ENCODE data around the gene MACROD1. TPM values are rescaled to one million over a fixed set of nuclear protein-coding genes. Genes with fewer than 3 reads are reported as not detected.

MACROD1 gene
- total and polyA plus RNA-seq, 9 of the 15 experiments (the other 6 are each of a cell fraction or from before 2014, with no cell fraction given) = 1.1 to 60.0 (median 26.4) TPM

DNA sequence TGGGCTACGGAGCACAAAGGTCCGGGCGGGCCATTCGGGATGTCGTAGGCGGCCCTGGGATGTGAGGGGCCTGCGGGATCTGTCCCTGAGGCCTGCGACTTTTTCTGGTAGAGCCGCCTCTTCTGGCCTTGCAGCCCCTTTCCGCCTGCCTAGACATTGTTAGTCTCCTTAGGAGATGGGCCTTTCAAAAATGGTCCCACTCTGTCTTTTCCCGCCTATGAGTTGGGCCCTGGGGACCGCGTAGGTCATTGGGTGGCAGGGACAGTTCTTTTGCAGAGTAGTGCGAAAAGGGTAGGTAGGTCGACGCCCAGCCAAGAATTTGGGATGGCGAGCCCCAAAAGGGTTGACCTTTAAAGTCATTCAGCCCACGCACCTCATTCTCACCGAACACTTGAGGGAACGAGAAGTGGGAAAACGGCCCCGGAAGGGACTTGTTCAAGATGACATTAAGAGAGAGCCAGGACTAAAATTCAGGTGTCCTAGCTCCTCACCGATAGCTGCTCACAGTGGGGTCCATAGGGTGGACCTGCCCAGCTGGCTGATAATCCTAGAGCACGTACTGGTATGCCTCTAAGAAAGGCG lies 178.9 kb downstream of the MACROD1 start:
- DNase-seq (ENCODE audit: extremely low read depth in 1 of 4, low spot score in 3 of 4) (no peak), FAIRE-seq (no peak), ATAC-seq (no peak; the same call in 2 of the 3 replicates)
- H3K36me3 ChIP-seq (ENCODE audit: control insufficient read depth, insufficient read depth, low read length) = peaks cover 42% of the 10 kb centered on the region; the same call in 2 of the 3 replicates
- no peaks in the 10 kb centered on the region for H3K27me3 ChIP-seq (ENCODE audit: control insufficient read depth in 2 of 2, insufficient read depth in 2 of 2, low read length in 2 of 2)
- TF ChIP-seq SAFB (IDR thresholded peaks at IDR 0.05; ENCODE audit: borderline replicate concordance, low read depth, low read length) (0 out of 2 replicates have a peak, but pooled peaks have one; percentile 2), NONO (IDR thresholded peaks at IDR 0.05; ENCODE audit: low read depth in 2 of 2, low read length in 1 of 2) (no peak), BRCA1 (IDR thresholded peaks at IDR 0.05) (no peak), BRCA1 (CRISPR knock-in tag; IDR thresholded peaks at IDR 0.05) (no peak), ZNF134 (CRISPR knock-in tag; conservative IDR thresholded peaks at IDR 0.05) (no peak), RBM34 (IDR thresholded peaks at IDR 0.05; ENCODE audit: borderline replicate concordance, insufficient read depth, low read length) (0 out of 2 replicates have a peak, but pooled peaks have one; percentile 7), MTF1 (CRISPR knock-in tag; IDR thresholded peaks at IDR 0.05; ENCODE audit: borderline replicate concordance) (no peak), HMG20B (CRISPR knock-in tag; IDR thresholded peaks at IDR 0.05) (no peak), PRPF4 (IDR thresholded peaks at IDR 0.05; ENCODE audit: insufficient read depth, low read depth, low read length, poor library complexity, severe bottlenecking) (no peak)
- TF ChIP-seq, protein P1, sequence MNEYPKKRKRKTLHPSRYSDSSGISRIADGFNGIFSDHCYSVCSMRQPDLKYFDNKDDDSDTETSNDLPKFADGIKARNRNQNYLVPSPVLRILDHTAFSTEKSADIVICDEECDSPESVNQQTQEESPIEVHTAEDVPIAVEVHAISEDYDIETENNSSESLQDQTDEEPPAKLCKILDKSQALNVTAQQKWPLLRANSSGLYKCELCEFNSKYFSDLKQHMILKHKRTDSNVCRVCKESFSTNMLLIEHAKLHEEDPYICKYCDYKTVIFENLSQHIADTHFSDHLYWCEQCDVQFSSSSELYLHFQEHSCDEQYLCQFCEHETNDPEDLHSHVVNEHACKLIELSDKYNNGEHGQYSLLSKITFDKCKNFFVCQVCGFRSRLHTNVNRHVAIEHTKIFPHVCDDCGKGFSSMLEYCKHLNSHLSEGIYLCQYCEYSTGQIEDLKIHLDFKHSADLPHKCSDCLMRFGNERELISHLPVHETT (CRISPR knock-in tag; conservative IDR thresholded peaks at IDR 0.05 in 1 of 2, IDR thresholded peaks at IDR 0.05 in 1 of 2) = 0 out of 4 replicates have a peak, but pooled peaks of 1 of the 2 experiments have one; percentile 32
- TF ChIP-seq, protein P2, sequence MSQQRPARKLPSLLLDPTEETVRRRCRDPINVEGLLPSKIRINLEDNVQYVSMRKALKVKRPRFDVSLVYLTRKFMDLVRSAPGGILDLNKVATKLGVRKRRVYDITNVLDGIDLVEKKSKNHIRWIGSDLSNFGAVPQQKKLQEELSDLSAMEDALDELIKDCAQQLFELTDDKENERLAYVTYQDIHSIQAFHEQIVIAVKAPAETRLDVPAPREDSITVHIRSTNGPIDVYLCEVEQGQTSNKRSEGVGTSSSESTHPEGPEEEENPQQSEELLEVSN (IDR thresholded peaks at IDR 0.05; ENCODE audit: borderline replicate concordance in 1 of 2, extremely low read depth in 1 of 2, insufficient read depth in 1 of 2, insufficient read length in 1 of 2, low read depth in 1 of 2, low read length in 1 of 2, poor library complexity in 1 of 2, severe bottlenecking in 1 of 2) = peak in 1 of 2 experiments; percentile 57
- peaks cover 11 to 41% of the 10 kb centered on the region in 2 experiments; a peak in 4 of 5 replicates for H3K4me1 ChIP-seq (replicated peaks in 1 of 2; ENCODE audit: control insufficient read depth in 2 of 2, insufficient read depth in 2 of 2, low read length in 2 of 2)
- H3K9ac ChIP-seq (ENCODE audit: insufficient read depth in 1 of 2, low read depth in 2 of 2, low read length in 2 of 2) = peak overlapping the region; percentile 88 to 95
- no peaks in the 10 kb centered on the region for H3K9me1 ChIP-seq (ENCODE audit: control insufficient read depth, insufficient read depth, low read length)
- intact Hi-C loops (cut with micrococcal nuclease) = no loop called here
- H4K20me1 ChIP-seq (replicated peaks; ENCODE audit: control insufficient read depth, insufficient read depth, low read length) = peaks cover 13% of the 10 kb centered on the region; the same call in 1 of the 2 replicates
- no peaks in the 10 kb centered on the region for H3K9me3 ChIP-seq (replicated peaks; ENCODE audit: control insufficient read depth, insufficient read depth, low read depth, low read length)
- in situ Hi-C loops (cut with MboI) = no loop called here
- ChIA-PET CTCF (ENCODE audit: low intra/inter-chr PET ratio) (no interaction called here), POLR2A (interaction anchor here (0.7 to 1.8 kb wide), 3 partner anchors 8 to 101 kb away, joined by 3 to 7 read pairs (median 4); no protein-coding TSS in a partner anchor)
- peak overlapping the region; percentile 87 for H3K27ac ChIP-seq (ENCODE audit: extremely low read depth, low read depth, low read length)
- peaks cover 31% of the 10 kb centered on the region for H3K79me2 ChIP-seq (ENCODE audit: control insufficient read depth, insufficient read depth, low read length)
- H3K4me2 ChIP-seq (ENCODE audit: insufficient read depth, low read length) = peak overlapping the region; percentile 88
- 18% methylated on average over 25 of the region's 25 CpGs for WGBS (ENCODE audit: insufficient coverage, low coverage, missing lambda C conversion rate)
- H2AFZ ChIP-seq (ENCODE audit: low read depth, low read length) = peak overlapping the region; percentile 88
- BruUV-seq (replicated peaks) = TSS peak; percentile 63
- H3K4me3 ChIP-seq = peak overlapping the region; percentile 99
